ENCODE results near the gene KIF6.
"Not testable (repeated sequence)": the region's sequence is repeated elsewhere in the genome, so short reads cannot be mapped to it uniquely, and the experiment has no call there.

Gene KIF6

GRCh38 chr6:39509831-39510230 is 215.4 kb downstream of the KIF6 start:
- H3K36me3 Mint-ChIP-seq, H3K4me1 Mint-ChIP-seq, CTCF ChIA-PET, H3K27me3 Mint-ChIP-seq, H3K27ac Mint-ChIP-seq, H3K4me3 Mint-ChIP-seq, DNase-seq, H3K9me3 Mint-ChIP-seq: not testable (repeated sequence)

GRCh38 chr6:39508515-39508914 is 216.7 kb downstream of the KIF6 start:
- no peak for DNase-seq
- Mint-ChIP-seq H3K27ac (no peak overlapping the region), H3K36me3 (no peaks in the 10 kb centered on the region), H3K27me3 (peaks cover 7% of the 10 kb centered on the region), H3K4me3 (no peak overlapping the region), H3K9me3 (peaks cover 2% of the 10 kb centered on the region), H3K4me1 (no peaks in the 10 kb centered on the region)
- CTCF ChIA-PET = no interaction called here

GRCh38 chr6:39507331-39507998 is 217.7 kb downstream of the KIF6 start:
- Mint-ChIP-seq H3K27ac (no peak overlapping the region), H3K27me3 (peaks cover 7% of the 10 kb centered on the region), H3K9me3 (peaks cover 8% of the 10 kb centered on the region), H3K4me1 (no peaks in the 10 kb centered on the region), H3K36me3 (no peaks in the 10 kb centered on the region), H3K4me3 (no peak overlapping the region)
- no peak for DNase-seq
- CTCF ChIA-PET = no interaction called here

GRCh38 chr6:39502362-39502955 is 222.7 kb downstream of the KIF6 start:
- H3K4me3 Mint-ChIP-seq, H3K27me3 Mint-ChIP-seq, H3K27ac Mint-ChIP-seq, CTCF ChIA-PET, H3K4me1 Mint-ChIP-seq, DNase-seq, H3K36me3 Mint-ChIP-seq: not testable (repeated sequence)
- peaks cover 18% of the 10 kb centered on the region for H3K9me3 Mint-ChIP-seq

GRCh38 chr6:39499053-39499452 is 226.2 kb downstream of the KIF6 start:
- H3K36me3 Mint-ChIP-seq = no peaks in the 10 kb centered on the region
- peaks cover 4% of the 10 kb centered on the region for H3K27me3 Mint-ChIP-seq
- H3K4me3 Mint-ChIP-seq = no peak overlapping the region
- no peak overlapping the region for H3K27ac Mint-ChIP-seq
- CTCF ChIA-PET = no interaction called here
- H3K9me3 Mint-ChIP-seq = peaks cover 18% of the 10 kb centered on the region
- no peaks in the 10 kb centered on the region for H3K4me1 Mint-ChIP-seq
- no peak for DNase-seq

GRCh38 chr6:39498096-39498495 is 227.1 kb downstream of the KIF6 start:
- CTCF ChIA-PET = no interaction called here
- H3K4me3 Mint-ChIP-seq = no peak overlapping the region

GRCh38 chr6:39496915-39497314 is 228.3 kb downstream of the KIF6 start:
- Mint-ChIP-seq H3K27me3 (no peaks in the 10 kb centered on the region), H3K4me1 (no peaks in the 10 kb centered on the region), H3K27ac (no peak overlapping the region), H3K9me3 (peaks cover 8% of the 10 kb centered on the region), H3K36me3 (no peaks in the 10 kb centered on the region), H3K4me3 (no peak overlapping the region)
- CTCF ChIA-PET = no interaction called here
- DNase-seq = no peak

More at GRCh38 chr6:39498096-39498495, 227.1 kb downstream of the KIF6 start:
- Mint-ChIP-seq H3K9me3 (peaks cover 16% of the 10 kb centered on the region), H3K27ac (no peak overlapping the region), H3K27me3 (no peaks in the 10 kb centered on the region), H3K36me3 (no peaks in the 10 kb centered on the region), H3K4me1 (no peaks in the 10 kb centered on the region)
- DNase-seq = no peak

- no peak overlapping the region for H3K27ac Mint-ChIP-seq
- H3K9me3 Mint-ChIP-seq = peaks cover 3% of the 10 kb centered on the region
- H3K36me3 Mint-ChIP-seq = no peaks in the 10 kb centered on the region
- H3K27me3 Mint-ChIP-seq = no peaks in the 10 kb centered on the region
- no peak for DNase-seq
- CTCF ChIA-PET = no interaction called here
- no peaks in the 10 kb centered on the region for H3K4me1 Mint-ChIP-seq
- no peak overlapping the region for H3K4me3 Mint-ChIP-seq
Observed at GRCh38 chr6:39496456-39496855, 228.8 kb downstream of the KIF6 start.

GRCh38 chr6:39495640-39496039 is 229.6 kb downstream of the KIF6 start:
- CTCF ChIA-PET = no interaction called here
- Mint-ChIP-seq H3K4me3 (no peak overlapping the region), H3K9me3 (no peaks in the 10 kb centered on the region), H3K36me3 (no peaks in the 10 kb centered on the region), H3K27me3 (no peaks in the 10 kb centered on the region), H3K4me1 (no peaks in the 10 kb centered on the region), H3K27ac (no peak overlapping the region)
- no peak for DNase-seq

GRCh38 chr6:39494998-39495397 is 230.2 kb downstream of the KIF6 start:
- no peak overlapping the region for H3K4me3 Mint-ChIP-seq
- DNase-seq = no peak
- H3K9me3 Mint-ChIP-seq = no peaks in the 10 kb centered on the region
- H3K4me1 Mint-ChIP-seq = no peaks in the 10 kb centered on the region
- no peaks in the 10 kb centered on the region for H3K36me3 Mint-ChIP-seq
- CTCF ChIA-PET = interaction anchor here (0.8 kb wide), 1 partner anchor 122 kb away, joined by 3 read pairs; no protein-coding TSS in a partner anchor
- no peaks in the 10 kb centered on the region for H3K27me3 Mint-ChIP-seq
- no peak overlapping the region for H3K27ac Mint-ChIP-seq

- CTCF ChIA-PET = no interaction called here
- no peaks in the 10 kb centered on the region for H3K9me3 Mint-ChIP-seq
- H3K4me3 Mint-ChIP-seq = no peak overlapping the region
Observed at GRCh38 chr6:39493777-39494176, 231.4 kb downstream of the KIF6 start.

GRCh38 chr6:39493174-39493573 is 232.0 kb downstream of the KIF6 start:
- no peaks in the 10 kb centered on the region for H3K36me3 Mint-ChIP-seq
- no peaks in the 10 kb centered on the region for H3K9me3 Mint-ChIP-seq
- no peak overlapping the region for H3K27ac Mint-ChIP-seq
- CTCF ChIA-PET = no interaction called here
- no peak overlapping the region for H3K4me3 Mint-ChIP-seq
- no peaks in the 10 kb centered on the region for H3K27me3 Mint-ChIP-seq
- no peaks in the 10 kb centered on the region for H3K4me1 Mint-ChIP-seq
- DNase-seq = no peak

More at GRCh38 chr6:39493777-39494176, 231.4 kb downstream of the KIF6 start:
- H3K27ac Mint-ChIP-seq = no peak overlapping the region
- H3K27me3 Mint-ChIP-seq = no peaks in the 10 kb centered on the region
- no peaks in the 10 kb centered on the region for H3K4me1 Mint-ChIP-seq
- no peaks in the 10 kb centered on the region for H3K36me3 Mint-ChIP-seq
- DNase-seq = no peak

GRCh38 chr6:39490108-39490507 is 235.1 kb downstream of the KIF6 start:
- no peak for DNase-seq
- CTCF ChIA-PET = no interaction called here
- no peak overlapping the region for H3K4me3 Mint-ChIP-seq
- no peaks in the 10 kb centered on the region for H3K4me1 Mint-ChIP-seq
- H3K27me3 Mint-ChIP-seq = no peaks in the 10 kb centered on the region
- no peak overlapping the region for H3K27ac Mint-ChIP-seq
- no peaks in the 10 kb centered on the region for H3K36me3 Mint-ChIP-seq
- no peaks in the 10 kb centered on the region for H3K9me3 Mint-ChIP-seq

- CTCF ChIA-PET = no interaction called here
- no peaks in the 10 kb centered on the region for H3K4me1 Mint-ChIP-seq
- no peak overlapping the region for H3K27ac Mint-ChIP-seq
- H3K27me3 Mint-ChIP-seq = no peaks in the 10 kb centered on the region
- H3K4me3 Mint-ChIP-seq = no peak overlapping the region
- no peaks in the 10 kb centered on the region for H3K9me3 Mint-ChIP-seq
- DNase-seq = no peak
- no peaks in the 10 kb centered on the region for H3K36me3 Mint-ChIP-seq
Observed at GRCh38 chr6:39488255-39488879, 236.8 kb downstream of the KIF6 start.

- no peak for DNase-seq
- Mint-ChIP-seq H3K27ac (no peak overlapping the region), H3K27me3 (no peaks in the 10 kb centered on the region), H3K36me3 (no peaks in the 10 kb centered on the region), H3K4me3 (no peak overlapping the region), H3K9me3 (no peaks in the 10 kb centered on the region), H3K4me1 (peaks cover 4% of the 10 kb centered on the region)
- CTCF ChIA-PET = no interaction called here
Observed at GRCh38 chr6:39484276-39484675, 240.9 kb downstream of the KIF6 start.
